ENCODE measurements around the gene MTCL3.

The MTCL3 gene

DNA sequence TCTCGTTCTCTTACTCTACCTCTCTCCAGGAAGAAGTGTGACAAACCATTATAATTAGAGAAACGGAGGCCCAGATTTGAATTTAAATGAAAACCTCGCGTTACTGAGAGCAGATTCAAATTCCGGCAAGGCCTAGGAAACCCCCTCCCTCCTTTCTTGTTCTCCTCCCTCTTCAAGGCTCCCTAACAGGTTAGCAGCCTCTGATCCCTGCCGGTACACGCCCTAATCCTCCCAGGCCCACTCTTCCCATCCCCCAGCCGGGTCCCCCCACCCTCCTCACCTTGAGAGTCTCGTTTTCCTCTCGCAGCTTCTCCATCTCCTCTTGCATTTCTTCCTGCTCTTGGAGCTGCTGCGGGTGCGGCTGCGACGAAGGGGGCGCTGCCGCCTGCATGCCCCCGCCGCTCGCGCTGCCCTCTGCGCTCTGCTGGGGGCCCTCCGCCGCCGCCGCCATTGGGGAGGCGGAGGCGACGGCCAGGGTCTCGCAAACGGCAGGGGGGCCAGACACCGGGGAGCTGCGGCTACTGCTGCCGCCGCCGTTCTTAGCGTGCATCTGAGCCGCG, 3.8 kb downstream of the MTCL3 start (continued):
- TF ChIP-seq, protein P1, sequence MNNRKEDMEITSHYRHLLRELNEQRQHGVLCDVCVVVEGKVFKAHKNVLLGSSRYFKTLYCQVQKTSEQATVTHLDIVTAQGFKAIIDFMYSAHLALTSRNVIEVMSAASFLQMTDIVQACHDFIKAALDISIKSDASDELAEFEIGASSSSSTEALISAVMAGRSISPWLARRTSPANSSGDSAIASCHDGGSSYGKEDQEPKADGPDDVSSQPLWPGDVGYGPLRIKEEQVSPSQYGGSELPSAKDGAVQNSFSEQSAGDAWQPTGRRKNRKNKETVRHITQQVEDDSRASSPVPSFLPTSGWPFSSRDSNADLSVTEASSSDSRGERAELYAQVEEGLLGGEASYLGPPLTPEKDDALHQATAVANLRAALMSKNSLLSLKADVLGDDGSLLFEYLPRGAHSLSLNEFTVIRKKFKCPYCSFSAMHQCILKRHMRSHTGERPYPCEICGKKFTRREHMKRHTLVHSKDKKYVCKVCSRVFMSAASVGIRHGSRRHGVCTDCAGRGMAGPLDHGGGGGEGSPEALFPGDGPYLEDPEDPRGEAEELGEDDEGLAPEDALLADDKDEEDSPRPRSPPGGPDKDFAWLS (CRISPR knock-in tag; IDR thresholded peaks at IDR 0.05; ENCODE audit: borderline replicate concordance) = no peak
- TF ChIP-seq ZSCAN5A (CRISPR knock-in tag; IDR thresholded peaks at IDR 0.05; ENCODE audit: borderline replicate concordance) = no peak
- TF ChIP-seq TBX2 (CRISPR knock-in tag; IDR thresholded peaks at IDR 0.05; ENCODE audit: borderline replicate concordance) = no peak

- Histone ChIP-seq H2AFZ (ENCODE audit: low read length) (no peak overlapping the region), H3K27me3 (ENCODE audit: control insufficient read depth in 1 of 2, insufficient read depth in 2 of 2, low read length in 2 of 2) (peaks cover 4 to 38% of the 10 kb centered on the region in 2 experiments; a peak in 3 of 5 replicates), H4K20me1 (ENCODE audit: insufficient read depth, low read length) (peaks cover 5% of the 10 kb centered on the region; the same call in 1 of the 2 replicates), H3K4me2 (ENCODE audit: low read depth, low read length) (no peak overlapping the region), H3K4me3 (replicated peaks in 1 of 3; ENCODE audit: insufficient read depth in 1 of 3, low read depth in 2 of 3, low read length in 3 of 3) (no peak overlapping the region), H3K9me3 (ENCODE audit: low read length) (no peaks in the 10 kb centered on the region), H3K27ac (ENCODE audit: extremely low read length, insufficient read depth, low read length) (no peak overlapping the region), H3K36me3 (replicated peaks in 1 of 2; ENCODE audit: control insufficient read depth in 1 of 2, insufficient read depth in 2 of 2, low read length in 2 of 2) (no peaks in the 10 kb centered on the region), H3K79me2 (ENCODE audit: insufficient read depth, low read length) (no peaks in the 10 kb centered on the region), H3K4me1 (ENCODE audit: insufficient read depth, low read length) (peaks cover 5% of the 10 kb centered on the region), H3K9ac (ENCODE audit: insufficient read depth, low read depth, low read length) (no peak overlapping the region)
- DNase-seq (ENCODE audit: low spot score) (no peak), FAIRE-seq (no peak), ATAC-seq (no peak)
- intact Hi-C loops (cut with micrococcal nuclease; ENCODE audit: unreplicated experiment) (no loop called here), in situ Hi-C loops (cut with HindIII; ENCODE audit: extremely low pct_ligation_motif_present, low pct_unique_long_range_greater_than_20kb) (no loop called here)
- no TSS peak for BruUV-seq (replicated peaks)
- TF ChIP-seq ZNF777 (CRISPR knock-in tag; IDR thresholded peaks at IDR 0.05) = no peak
- ChIA-PET CTCF (ENCODE audit: low intra/inter-chr PET ratio, low total read pairs) (no interaction called here), POLR2A (no interaction called here)
- WGBS (ENCODE audit: low lambda C conversion rate) = 61% methylated on average over 32 of the region's 32 CpGs
Observed at GRCh38 chr6:127514773-127515227, 4.3 kb downstream of the MTCL3 start.

Measured in HepG2 (cell line).